Neural cell (in vitro differentiated cells): ENCODE measurements around the gene ARL4A. TPM values are rescaled to one million over a fixed set of nuclear protein-coding genes. Genes with fewer than 3 reads are reported as not detected.

Experiments
- H2AFZ ChIP-seq: fragments of 200-600, 300-800 bp; sonication (generic), shearing (Covaris generic); 2 replicates; pipeline ENCODE4 v1.6.0; 2014; ENCODE audit warnings: low read depth, mild to moderate bottlenecking, antibody characterized with exemption, low read length, moderate library complexity
- H3F3A ChIP-seq: fragments of 200-600 bp; shearing (Covaris generic); 2 replicates; pipeline ENCODE4 v1.6.1; 2016; ENCODE audit warnings: mild to moderate bottlenecking, moderate library complexity, mixed read lengths, antibody characterized with exemption, low read length; ENCODE audit not compliant: insufficient read depth, poor library complexity, severe bottlenecking
- H3K27ac ChIP-seq: fragments of 200-600, 300-800 bp; sonication (generic), shearing (Covaris generic); 2 replicates; pipeline ENCODE4 v1.5.1; 2014; ENCODE audit warnings: mild to moderate bottlenecking, low read length, moderate library complexity
- H3K27me3 ChIP-seq: fragments of 300-800, 200-600 bp; sonication (generic), shearing (Covaris generic); 2 replicates; pipeline ENCODE4 v1.6.0; 2014; ENCODE audit warnings: mild to moderate bottlenecking, low read depth, low read length, moderate library complexity; ENCODE audit not compliant: insufficient read depth
- H3K36me3 ChIP-seq: fragments of 300-800, 200-600 bp; sonication (generic), shearing (Covaris generic); 2 replicates; pipeline ENCODE4 v1.5.1; 2014; ENCODE audit warnings: mild to moderate bottlenecking, antibody characterized with exemption, low read length, moderate library complexity; ENCODE audit not compliant: insufficient read depth
- H3K4me2 ChIP-seq: fragments of 300-800, 200-600 bp; sonication (generic), shearing (Covaris generic); 2 replicates; pipeline ENCODE4 v1.6.0; 2014; ENCODE audit warnings: mild to moderate bottlenecking, low read length
- H3K4me3 ChIP-seq: fragments of 300-800, 200-600 bp; sonication (generic), shearing (Covaris generic); 2 replicates; pipeline ENCODE4 v1.5.1; 2014; ENCODE audit warnings: mild to moderate bottlenecking, low read length, moderate library complexity
- H3K79me2 ChIP-seq: fragments of 200-600 bp; shearing (Covaris generic); replicated peaks from 2 replicates; pipeline ENCODE4 v1.6.0; 2014; ENCODE audit warnings: mild to moderate bottlenecking, low read length, moderate library complexity; ENCODE audit not compliant: insufficient read depth
- H3K9ac ChIP-seq: fragments of 300-800, 200-600 bp; sonication (generic), shearing (Covaris generic); 2 replicates; pipeline ENCODE4 v1.6.1; 2016; ENCODE audit warnings: mild to moderate bottlenecking, low read length, mixed read lengths
- H3K9me2 ChIP-seq: fragments of 200-600 bp; shearing (Covaris generic); 2 replicates; pipeline ENCODE4 v1.6.1; 2016; ENCODE audit warnings: mild to moderate bottlenecking, low read length, mixed read lengths; ENCODE audit not compliant: insufficient read depth
- H3K9me3 ChIP-seq: fragments of 200-600, 300-800 bp; sonication (generic), shearing (Covaris generic); 2 replicates; pipeline ENCODE4 v1.6.1; 2016; ENCODE audit warnings: mild to moderate bottlenecking, mixed run types, low read length, moderate library complexity, mixed read lengths
- H4K20me1 ChIP-seq: fragments of 200-600 bp; shearing (Covaris generic); 2 replicates; pipeline ENCODE4 v1.6.1; 2016; ENCODE audit warnings: mild to moderate bottlenecking, mixed run types; ENCODE audit not compliant: insufficient read depth
- CTCF ChIP-seq: fragments of 450-650 bp; IDR thresholded peaks from 2 replicates; pipeline ENCODE4 v1.5.1; 2014; ENCODE audit warnings: antibody characterized with exemption, mild to moderate bottlenecking, moderate library complexity; ENCODE audit not compliant: poor library complexity, severe bottlenecking
- EP300 ChIP-seq: fragments of 450-650 bp; conservative IDR thresholded peaks from 2 replicates; pipeline ENCODE4 v1.6.1; 2014; ENCODE audit warnings: antibody characterized with exemption, mild to moderate bottlenecking, moderate library complexity; ENCODE audit not compliant: poor library complexity, severe bottlenecking
- EZH2 ChIP-seq: fragments of 200-600, 300-800 bp; shearing (Covaris generic), sonication (generic); IDR thresholded peaks from 2 replicates; pipeline ENCODE4 v1.6.1; 2014; ENCODE audit warnings: antibody characterized with exemption, low read length, borderline replicate concordance, mild to moderate bottlenecking; ENCODE audit not compliant: insufficient read depth, poor library complexity, severe bottlenecking
- MXI1 ChIP-seq: fragments of 450-650 bp; conservative IDR thresholded peaks from 2 replicates; pipeline ENCODE4 v1.6.1; 2014; ENCODE audit warnings: antibody characterized with exemption, mild to moderate bottlenecking; ENCODE audit not compliant: poor library complexity, severe bottlenecking
- POLR2AphosphoS5 ChIP-seq: IDR thresholded peaks from 2 replicates; pipeline ENCODE4 v1.6.1; 2012
- RAD21 ChIP-seq: fragments of 450-650 bp; conservative IDR thresholded peaks from 2 replicates; pipeline ENCODE4 v1.6.1; 2014; ENCODE audit warnings: antibody characterized with exemption, mild to moderate bottlenecking, moderate library complexity
- SMC3 ChIP-seq: fragments of 450-650 bp; conservative IDR thresholded peaks from 2 replicates; pipeline ENCODE4 v1.6.1; 2014; ENCODE audit warnings: antibody characterized with exemption, mild to moderate bottlenecking, moderate library complexity; ENCODE audit not compliant: poor library complexity
- TAF1 ChIP-seq: IDR thresholded peaks from 2 replicates; pipeline ENCODE4 v1.6.1; 2012; ENCODE audit warnings: low read depth
- polyA minus RNA-seq: library from RNA; depleted of rRNA, polyadenylated mRNA; stranded (reverse); fragments of >200 nt; gene quantifications from 2 replicates; pipeline ENCODE4 v1.2.3, GENCODE V29; 2014
- polyA plus RNA-seq: library from polyadenylated mRNA; depleted of rRNA; stranded (reverse); fragments of >200 nt; gene quantifications from 2 replicates; pipeline ENCODE4 v1.2.3, GENCODE V29; 2014
- TF ChIP-seq, protein P1 (sequence below): IDR thresholded peaks from 2 replicates; pipeline ENCODE4 v1.6.1; 2012; ENCODE audit warnings: borderline replicate concordance

Gene ARL4A
- polyA plus RNA-seq (7.7 and 10.9 TPM in 2 replicates), polyA minus RNA-seq (13.9 and 16.1 TPM in 2 replicates)

DNA sequence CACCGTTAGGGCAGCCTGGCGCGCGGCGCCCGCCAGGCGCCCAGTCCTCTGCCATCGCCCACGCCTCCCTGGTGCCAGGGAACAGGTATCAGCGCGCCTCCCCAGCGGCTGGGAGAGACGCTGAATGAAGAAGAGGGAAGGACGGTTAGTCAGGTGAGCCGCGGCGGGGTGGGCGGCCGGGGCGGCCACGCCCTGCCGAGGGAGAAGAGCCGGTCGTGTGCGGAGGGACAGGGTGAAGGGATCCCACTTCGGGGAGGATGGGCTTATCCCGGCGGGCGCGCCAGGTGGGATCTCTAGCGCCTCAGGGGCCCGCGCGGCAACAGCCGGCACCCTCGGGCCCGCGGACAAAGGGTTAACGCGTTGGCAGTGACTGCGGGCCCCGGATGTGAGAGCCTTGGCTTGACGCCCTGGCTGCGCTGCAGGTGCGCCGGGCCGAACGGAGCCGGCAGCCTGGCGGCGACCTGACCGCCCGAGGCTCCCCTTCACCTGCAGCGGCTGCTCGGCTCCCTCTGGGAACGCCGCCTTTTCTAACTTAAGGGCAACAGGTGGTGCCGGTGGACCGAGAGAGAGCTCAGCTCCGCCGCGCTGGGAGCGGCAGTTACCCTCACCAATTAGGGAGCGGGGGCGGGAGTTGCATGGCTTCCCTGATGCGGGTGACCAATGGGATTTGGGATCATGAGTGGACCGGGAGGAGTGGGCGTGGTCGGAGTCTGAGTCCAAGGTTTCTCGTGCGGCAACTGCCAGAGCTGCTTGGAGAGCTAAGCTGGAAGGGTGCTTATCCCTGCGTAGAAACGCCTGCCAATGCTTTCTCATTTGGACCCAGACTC, at the start of gene ARL4A:
Gene ARL4A (plus strand): TSS at position 743 of the 827 bp plus-strand sequence. CDS start 622 bp downstream, outside the sequence.
- Histone ChIP-seq H3F3A (no peaks in the 10 kb centered on the region), H3K27ac (peak within 1 kb of the TSS; percentile 59), H3K4me2 (peak within 1 kb of the TSS; percentile 59), H2AFZ (peak within 1 kb of the TSS; percentile 68), H3K36me3 (no peaks in the 10 kb centered on the region), H3K9ac (peak within 1 kb of the TSS; percentile 81), H3K9me3 (no peaks in the 10 kb centered on the region), H3K9me2 (no peaks in the 10 kb centered on the region), H4K20me1 (no peaks in the 10 kb centered on the region), H3K4me3 (peak within 1 kb of the TSS; percentile 95), H3K79me2 (peaks cover 3% of the 10 kb centered on the region), H3K27me3 (no peaks in the 10 kb centered on the region)
- TF ChIP-seq MXI1 (peak; percentile 82), EZH2 (no peak), EP300 (no peak), SMC3 (peak; percentile 34), RAD21 (peak; percentile 53), POLR2AphosphoS5 (no peak), CTCF (no peak), TAF1 (peak; percentile 64)
- TF ChIP-seq, protein P1, sequence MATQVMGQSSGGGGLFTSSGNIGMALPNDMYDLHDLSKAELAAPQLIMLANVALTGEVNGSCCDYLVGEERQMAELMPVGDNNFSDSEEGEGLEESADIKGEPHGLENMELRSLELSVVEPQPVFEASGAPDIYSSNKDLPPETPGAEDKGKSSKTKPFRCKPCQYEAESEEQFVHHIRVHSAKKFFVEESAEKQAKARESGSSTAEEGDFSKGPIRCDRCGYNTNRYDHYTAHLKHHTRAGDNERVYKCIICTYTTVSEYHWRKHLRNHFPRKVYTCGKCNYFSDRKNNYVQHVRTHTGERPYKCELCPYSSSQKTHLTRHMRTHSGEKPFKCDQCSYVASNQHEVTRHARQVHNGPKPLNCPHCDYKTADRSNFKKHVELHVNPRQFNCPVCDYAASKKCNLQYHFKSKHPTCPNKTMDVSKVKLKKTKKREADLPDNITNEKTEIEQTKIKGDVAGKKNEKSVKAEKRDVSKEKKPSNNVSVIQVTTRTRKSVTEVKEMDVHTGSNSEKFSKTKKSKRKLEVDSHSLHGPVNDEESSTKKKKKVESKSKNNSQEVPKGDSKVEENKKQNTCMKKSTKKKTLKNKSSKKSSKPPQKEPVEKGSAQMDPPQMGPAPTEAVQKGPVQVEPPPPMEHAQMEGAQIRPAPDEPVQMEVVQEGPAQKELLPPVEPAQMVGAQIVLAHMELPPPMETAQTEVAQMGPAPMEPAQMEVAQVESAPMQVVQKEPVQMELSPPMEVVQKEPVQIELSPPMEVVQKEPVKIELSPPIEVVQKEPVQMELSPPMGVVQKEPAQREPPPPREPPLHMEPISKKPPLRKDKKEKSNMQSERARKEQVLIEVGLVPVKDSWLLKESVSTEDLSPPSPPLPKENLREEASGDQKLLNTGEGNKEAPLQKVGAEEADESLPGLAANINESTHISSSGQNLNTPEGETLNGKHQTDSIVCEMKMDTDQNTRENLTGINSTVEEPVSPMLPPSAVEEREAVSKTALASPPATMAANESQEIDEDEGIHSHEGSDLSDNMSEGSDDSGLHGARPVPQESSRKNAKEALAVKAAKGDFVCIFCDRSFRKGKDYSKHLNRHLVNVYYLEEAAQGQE = peak; percentile 37

- Histone ChIP-seq H3F3A (no peaks in the 10 kb centered on the region), H3K9me2 (no peaks in the 10 kb centered on the region), H3K9me3 (no peaks in the 10 kb centered on the region), H3K36me3 (no peaks in the 10 kb centered on the region), H3K4me3 (no peak overlapping the region), H2AFZ (no peak overlapping the region), H3K27ac (no peak overlapping the region), H3K9ac (no peak overlapping the region), H3K79me2 (no peaks in the 10 kb centered on the region), H3K27me3 (no peaks in the 10 kb centered on the region), H3K4me2 (no peak overlapping the region), H4K20me1 (no peaks in the 10 kb centered on the region)
- no peak for TF ChIP-seq CTCF
- TF ChIP-seq RAD21 = no peak
- no peak for TF ChIP-seq MXI1
- TF ChIP-seq, protein P1 = no peak
- no peak for TF ChIP-seq SMC3
- no peak for TF ChIP-seq POLR2AphosphoS5
- no peak for TF ChIP-seq TAF1
- TF ChIP-seq EP300 = no peak
- TF ChIP-seq EZH2 = no peak
Measured at GRCh38 chr7:12637819-12638592, 49.4 kb upstream of the ARL4A start.
